Smooth muscle cell (in vitro differentiated cells): ENCODE measurements around the gene FNBP1. TPM values are rescaled to one million over a fixed set of nuclear protein-coding genes. Genes with fewer than 3 reads are reported as not detected.
A peak's percentile ranks its signal among the peaks of the same experiment; 100 is the strongest.

Experiments
- DNase-seq: peaks from one replicate; lab custom pipeline; 2025; ENCODE audit not compliant: unreplicated experiment; lab: John Stamatoyannopoulos, UW
- H2AFZ ChIP-seq: fragments of 200-600 bp; sonication (generic); 2 replicates; pipeline ENCODE4 v1.6.0; 2016; ENCODE audit warnings: antibody characterized with exemption, low read depth, mild to moderate bottlenecking
- H3F3A ChIP-seq: fragments of 200-600 bp; sonication (generic); 2 replicates; pipeline ENCODE4 v1.6.0; 2017; ENCODE audit warnings: antibody characterized with exemption, low read depth
- H3K27ac ChIP-seq: fragments of 200-600 bp; sonication (generic); 2 replicates; pipeline ENCODE4 v1.5.1; 2016; ENCODE audit warnings: low read depth, mild to moderate bottlenecking
- H3K27me3 ChIP-seq: fragments of 200-600 bp; sonication (generic); 2 replicates; pipeline ENCODE4 v1.6.1; 2016; ENCODE audit warnings: low read depth, mild to moderate bottlenecking
- H3K36me3 ChIP-seq: fragments of 200-600 bp; sonication (generic); 2 replicates; pipeline ENCODE4 v1.5.1; 2016; ENCODE audit warnings: low read depth
- H3K4me1 ChIP-seq: fragments of 200-600 bp; sonication (generic); 2 replicates; pipeline ENCODE4 v1.5.1; 2016; ENCODE audit warnings: low read depth
- H3K4me2 ChIP-seq: fragments of 200-600 bp; sonication (generic); 2 replicates; pipeline ENCODE4 v1.6.0; 2016; ENCODE audit warnings: mild to moderate bottlenecking
- H3K4me3 ChIP-seq: fragments of 200-600 bp; sonication (generic); 2 replicates; pipeline ENCODE4 v1.5.1; 2016; ENCODE audit warnings: mild to moderate bottlenecking
- H3K79me2 ChIP-seq: fragments of 200-600 bp; sonication (generic); 2 replicates; pipeline ENCODE4 v1.6.0; 2016; ENCODE audit warnings: low read depth, mild to moderate bottlenecking
- H3K9ac ChIP-seq: fragments of 200-600 bp; sonication (generic); 2 replicates; pipeline ENCODE4 v1.6.0; 2016; ENCODE audit warnings: low read depth
- H3K9me3 ChIP-seq: fragments of 200-600 bp; sonication (generic); replicated peaks from 2 replicates; pipeline ENCODE4 v1.5.1; 2016; ENCODE audit warnings: low read depth
- H4K20me1 ChIP-seq: fragments of 200-600 bp; sonication (generic); 2 replicates; pipeline ENCODE4 v1.6.0; 2016; ENCODE audit warnings: low read depth
- WGBS: methylation state at CpG from one replicate; pipeline ENCODE4 v1.1.7; 2016; ENCODE audit warnings: low lambda C conversion rate; 5-methylcytosine and 5-hydroxymethylcytosine counted together
- polyA plus RNA-seq: library from polyadenylated mRNA; unstranded; fragments of >200 nt; fragmentation: Nextera tagmentation; extraction: Ambion mirVana; gene quantifications from 2 replicates; pipeline ENCODE4 v1.2.1, GENCODE V29; 2016
- total RNA-seq: library from RNA; depleted of rRNA; stranded (reverse); fragments of >200 nt; gene quantifications from 2 replicates; pipeline ENCODE4 v1.2.3, GENCODE V29; 2014
- TF ChIP-seq, protein P1 (sequence below): fragments of 200-600 bp; sonication (generic); IDR thresholded peaks from 2 replicates; pipeline ENCODE4 v1.5.1; 2017; ENCODE audit warnings: borderline replicate concordance, mild to moderate bottlenecking, antibody characterized with exemption; ENCODE audit not compliant: insufficient read depth, poor library complexity, severe bottlenecking

Gene FNBP1
- total and polyA plus RNA-seq, 2 experiments from 2014 or later, result 17.1 to 17.2 TPM

DNA sequence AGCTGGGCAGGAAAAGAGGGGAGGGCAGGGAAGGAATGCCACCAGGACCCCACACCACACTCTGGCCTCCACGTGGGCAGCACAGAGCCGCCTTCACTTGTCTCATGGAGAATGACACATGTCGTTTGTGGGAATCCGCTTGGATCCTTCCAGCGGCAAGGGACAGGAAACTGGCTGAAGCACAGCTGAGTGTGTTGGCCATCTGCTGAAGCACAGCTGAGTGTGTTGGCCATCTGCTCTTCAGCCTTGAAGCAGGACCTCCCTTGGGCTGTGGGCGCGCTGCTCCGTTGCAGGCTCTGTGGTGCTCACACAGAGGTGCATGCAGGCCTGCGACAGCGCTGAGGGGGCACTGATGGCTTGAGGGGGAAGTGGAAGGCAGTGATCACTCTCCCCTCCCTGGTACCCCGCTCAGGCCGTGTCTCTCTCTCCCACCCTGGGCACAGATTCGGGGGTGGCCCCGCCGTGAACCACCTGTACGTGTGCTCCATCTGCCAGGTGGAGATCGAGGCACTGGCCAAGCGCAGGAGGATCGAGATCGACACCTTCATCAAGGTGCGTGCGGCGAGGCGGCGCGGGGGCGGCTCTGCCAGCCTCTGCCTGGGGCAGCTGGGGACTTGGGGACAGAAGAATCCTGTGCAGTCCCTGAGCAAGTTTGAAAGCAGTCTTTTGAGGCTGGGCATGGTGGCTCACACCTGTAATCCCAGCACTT, 167.1 kb downstream of the FNBP1 start:
- H3K36me3 ChIP-seq, result no peaks in the 10 kb centered on the region
- H3K27me3 ChIP-seq, result no peaks in the 10 kb centered on the region
- no peaks in the 10 kb centered on the region for H3K79me2 ChIP-seq
- H3F3A ChIP-seq, result no peaks in the 10 kb centered on the region
- DNase-seq, result no peak
- H3K9ac ChIP-seq, result no peak overlapping the region
- no peaks in the 10 kb centered on the region for H4K20me1 ChIP-seq
- H3K4me2 ChIP-seq, result no peak overlapping the region
- 96% methylated on average over 27 of the region's 27 CpGs for WGBS
- no peak overlapping the region for H2AFZ ChIP-seq
- H3K9me3 ChIP-seq, result no peaks in the 10 kb centered on the region
- H3K4me1 ChIP-seq, result no peaks in the 10 kb centered on the region
- TF ChIP-seq, protein P1, sequence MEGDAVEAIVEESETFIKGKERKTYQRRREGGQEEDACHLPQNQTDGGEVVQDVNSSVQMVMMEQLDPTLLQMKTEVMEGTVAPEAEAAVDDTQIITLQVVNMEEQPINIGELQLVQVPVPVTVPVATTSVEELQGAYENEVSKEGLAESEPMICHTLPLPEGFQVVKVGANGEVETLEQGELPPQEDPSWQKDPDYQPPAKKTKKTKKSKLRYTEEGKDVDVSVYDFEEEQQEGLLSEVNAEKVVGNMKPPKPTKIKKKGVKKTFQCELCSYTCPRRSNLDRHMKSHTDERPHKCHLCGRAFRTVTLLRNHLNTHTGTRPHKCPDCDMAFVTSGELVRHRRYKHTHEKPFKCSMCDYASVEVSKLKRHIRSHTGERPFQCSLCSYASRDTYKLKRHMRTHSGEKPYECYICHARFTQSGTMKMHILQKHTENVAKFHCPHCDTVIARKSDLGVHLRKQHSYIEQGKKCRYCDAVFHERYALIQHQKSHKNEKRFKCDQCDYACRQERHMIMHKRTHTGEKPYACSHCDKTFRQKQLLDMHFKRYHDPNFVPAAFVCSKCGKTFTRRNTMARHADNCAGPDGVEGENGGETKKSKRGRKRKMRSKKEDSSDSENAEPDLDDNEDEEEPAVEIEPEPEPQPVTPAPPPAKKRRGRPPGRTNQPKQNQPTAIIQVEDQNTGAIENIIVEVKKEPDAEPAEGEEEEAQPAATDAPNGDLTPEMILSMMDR, result no peak
- no peak overlapping the region for H3K4me3 ChIP-seq
- no peak overlapping the region for H3K27ac ChIP-seq

DNA sequence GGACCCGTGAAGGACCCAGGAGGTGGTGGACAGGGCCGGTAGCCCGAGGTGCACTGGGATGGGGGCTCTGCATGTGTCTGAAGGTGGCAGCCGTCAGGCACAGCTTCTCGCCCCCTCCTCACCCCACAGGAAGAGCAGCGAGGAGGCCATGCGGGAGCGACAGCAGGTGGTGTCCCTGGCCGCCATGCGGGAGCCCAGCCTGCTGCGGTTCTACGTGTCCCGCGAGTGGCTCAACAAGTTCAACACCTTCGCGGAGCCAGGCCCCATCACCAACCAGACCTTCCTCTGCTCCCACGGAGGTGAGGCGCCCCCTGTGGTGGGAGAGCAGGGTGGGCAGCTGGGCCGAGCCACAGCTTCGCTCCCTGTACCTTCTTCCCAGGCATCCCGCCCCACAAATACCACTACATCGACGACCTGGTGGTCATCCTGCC, 167.8 kb downstream of the FNBP1 start:
- no peak overlapping the region for H3K4me2 ChIP-seq
- H4K20me1 ChIP-seq, result no peaks in the 10 kb centered on the region
- no peaks in the 10 kb centered on the region for H3K79me2 ChIP-seq
- 88% methylated on average over 23 of the region's 23 CpGs for WGBS
- TF ChIP-seq, protein P1, result peak; percentile 13
- no peak overlapping the region for H3K4me3 ChIP-seq
- no peaks in the 10 kb centered on the region for H3K9me3 ChIP-seq
- H3K27me3 ChIP-seq, result no peaks in the 10 kb centered on the region
- no peaks in the 10 kb centered on the region for H3K4me1 ChIP-seq
- H3K9ac ChIP-seq, result no peak overlapping the region
- no peaks in the 10 kb centered on the region for H3K36me3 ChIP-seq
- H3K27ac ChIP-seq, result no peak overlapping the region
- H3F3A ChIP-seq, result no peaks in the 10 kb centered on the region
- no peak for DNase-seq
- H2AFZ ChIP-seq, result no peak overlapping the region

DNA sequence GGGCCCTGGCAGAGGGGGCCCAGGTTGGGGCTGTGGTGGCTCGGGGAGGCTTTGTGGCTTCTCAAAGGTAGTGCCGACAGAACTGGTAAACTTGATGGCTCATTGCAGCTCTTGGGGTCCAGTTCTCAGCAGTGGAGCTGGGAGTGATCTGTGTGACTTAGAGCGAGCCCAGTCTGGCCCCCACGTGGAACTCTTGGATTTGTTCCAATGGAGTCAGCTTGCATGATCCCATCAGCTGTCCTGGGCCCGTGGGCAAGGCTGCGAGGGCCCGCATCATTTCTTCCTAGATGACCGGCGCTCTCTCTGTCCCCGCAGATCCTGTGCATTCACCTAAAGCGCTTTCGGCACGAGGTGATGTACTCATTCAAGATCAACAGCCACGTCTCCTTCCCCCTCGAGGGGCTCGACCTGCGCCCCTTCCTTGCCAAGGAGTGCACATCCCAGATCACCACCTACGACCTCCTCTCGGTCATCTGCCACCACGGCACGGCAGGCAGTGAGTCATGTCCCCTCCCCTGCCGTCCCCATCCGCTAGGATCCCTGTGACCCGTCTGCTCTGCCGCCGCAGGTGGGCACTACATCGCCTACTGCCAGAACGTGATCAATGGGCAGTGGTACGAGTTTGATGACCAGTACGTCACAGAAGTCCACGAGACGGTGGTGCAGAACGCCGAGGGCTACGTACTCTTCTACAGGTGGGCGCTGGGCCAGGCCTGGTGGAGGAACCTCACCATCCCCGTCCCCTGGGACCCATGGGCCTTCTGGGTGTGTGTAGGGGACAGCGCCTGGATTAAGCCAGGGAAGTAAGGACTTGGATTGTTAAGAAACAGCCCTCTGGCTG, 168.5 kb downstream of the FNBP1 start:
- no peaks in the 10 kb centered on the region for H3K27me3 ChIP-seq
- no peak overlapping the region for H3K4me2 ChIP-seq
- H3K9me3 ChIP-seq, result no peaks in the 10 kb centered on the region
- H3K9ac ChIP-seq, result no peak overlapping the region
- H2AFZ ChIP-seq, result no peak overlapping the region
- TF ChIP-seq, protein P1, result no peak
- H3K27ac ChIP-seq, result no peak overlapping the region
- no peaks in the 10 kb centered on the region for H3K4me1 ChIP-seq
- H3K4me3 ChIP-seq, result no peak overlapping the region
- 95% methylated on average over 38 of the region's 38 CpGs for WGBS
- no peaks in the 10 kb centered on the region for H3F3A ChIP-seq
- no peak for DNase-seq
- H3K36me3 ChIP-seq, result no peaks in the 10 kb centered on the region
- H3K79me2 ChIP-seq, result no peaks in the 10 kb centered on the region
- H4K20me1 ChIP-seq, result no peaks in the 10 kb centered on the region
